Left colon (tissue), 2 donors: Measurements from ENCODE around the gene HMCN1. TPM values are rescaled to one million over a fixed set of nuclear protein-coding genes. Genes with fewer than 3 reads are reported as not detected.

ENCODE experiments used
- ATAC-seq: fragments of 200-7000 bp; cut with Tn5 transposase; one replicate; pipeline ENCODE4 v1.9.1; 2020; ENCODE audit warnings: mild to moderate bottlenecking, moderate library complexity
- DNase-seq, 2 donors: peaks; one replicate each; pipeline ENCODE4 v3.0.0-alpha.2; 2020
- intact Hi-C, 2 donors: fragments of 100-400 bp; cut with DNase I in 1 of 2; cut with micrococcal nuclease in 1 of 2; formaldehyde crosslinking; loops; one replicate each; pipeline versions ENCODE4 v1.11.2 to v1.14.0; 2022; cut with DNase I, micrococcal nuclease
- total RNA-seq, 2 donors: library from RNA; stranded (reverse); fragmentation: NEBNext Ultra II Directional; extraction: Animal tissue kit (Norgen Biotek cat#: 25700); gene quantifications; one replicate each; pipeline ENCODE4 v1.2.1, GENCODE V29; 2021
- donor health status: DM: no; HTN: no; CAD: no.
- donor health status: DM: yes; HTN: yes; CAD: no.

The HMCN1 gene
- total RNA-seq, 2 donors from 2014 or later, result 1.7 to 3.9 TPM

DNA sequence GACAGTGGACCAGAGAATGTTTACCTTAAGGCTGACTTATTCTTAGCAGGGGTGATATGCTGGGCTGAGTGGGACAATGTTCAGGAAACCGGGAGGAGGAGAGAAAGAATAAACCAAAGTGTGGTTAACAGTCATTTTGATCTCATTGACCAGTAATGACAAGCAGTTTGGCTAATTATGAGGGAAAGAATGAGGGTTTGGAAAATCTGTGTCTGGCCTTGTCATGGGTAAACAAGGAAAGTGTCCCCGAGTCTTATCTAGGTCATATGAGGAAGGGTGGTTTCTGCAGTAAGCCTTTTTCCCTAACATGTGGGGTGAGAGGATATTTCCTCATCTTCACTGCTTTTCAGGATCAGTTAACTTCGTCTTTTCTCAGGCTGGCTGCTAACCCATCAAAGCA lies 485.9 kb downstream of the HMCN1 start:
- ATAC-seq (no peak), DNase-seq (no peak)
- intact Hi-C loops, result no loop called here

DNA sequence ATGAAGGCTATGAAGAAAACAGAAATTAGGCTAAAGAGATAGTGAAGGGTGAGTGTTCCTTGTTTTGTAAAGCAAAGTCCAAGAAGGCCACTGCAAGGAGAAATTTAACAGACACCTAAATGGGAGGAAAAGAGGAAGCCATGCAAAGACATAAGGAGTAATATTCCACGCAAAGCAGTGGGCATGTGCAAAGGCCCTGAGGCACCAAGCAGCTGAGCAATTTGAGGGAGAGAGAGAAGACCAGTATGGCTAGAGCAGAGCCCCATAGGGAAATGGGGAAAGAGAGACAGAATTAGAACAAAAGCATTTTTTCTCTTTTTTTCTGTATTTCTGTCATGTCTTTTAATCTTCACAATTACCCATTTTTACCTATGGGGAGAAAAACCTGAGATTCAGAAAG lies 486.7 kb downstream of the HMCN1 start:
- intact Hi-C loops, result no loop called here
- no peak for DNase-seq
- ATAC-seq, result no peak

DNA sequence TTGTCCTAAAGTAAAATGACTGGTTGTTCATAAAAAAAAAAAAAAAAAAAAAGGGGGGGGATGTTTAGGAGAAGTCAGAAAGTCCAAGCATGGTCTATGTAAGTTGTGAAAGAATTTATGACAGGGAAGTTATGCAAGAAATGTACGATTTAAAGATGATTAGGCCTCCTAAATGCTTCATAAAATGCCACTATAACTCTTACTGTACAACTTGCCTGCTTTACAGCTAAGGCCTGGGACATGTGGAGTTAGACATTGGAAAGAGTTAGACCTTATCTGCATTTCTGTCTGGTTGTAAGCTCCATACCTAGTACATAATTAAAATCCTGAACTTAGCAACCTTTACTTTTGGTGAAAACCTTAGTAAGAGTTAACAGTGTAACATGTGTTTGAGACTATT lies 490.9 kb downstream of the HMCN1 start:
- no peak for DNase-seq
- intact Hi-C loops, result no loop called here

DNA sequence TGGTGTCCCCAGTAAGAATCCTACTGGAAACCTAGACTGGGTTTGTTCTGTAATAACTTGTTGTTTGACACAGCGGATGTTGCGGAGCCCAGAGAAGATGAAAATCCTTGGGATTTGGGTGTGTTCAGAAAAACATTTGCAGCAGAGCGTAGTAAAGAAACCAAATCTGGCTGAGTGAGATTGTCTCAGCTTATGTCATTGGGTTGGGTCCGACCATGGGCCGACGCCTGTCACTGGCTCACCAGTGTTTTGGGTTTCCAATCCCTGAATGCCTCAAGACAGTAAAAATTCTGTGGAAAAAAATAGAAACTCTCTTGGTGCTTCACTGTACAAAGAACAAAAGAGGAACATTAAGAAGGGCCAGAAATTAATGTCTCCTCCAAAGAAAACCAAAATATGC lies 494.6 kb downstream of the HMCN1 start:
- DNase-seq (no peak), ATAC-seq (no peak)
- intact Hi-C loops, result no loop called here

More for the DNA sequence above, 490.9 kb downstream of the HMCN1 start:
- no peak for ATAC-seq

DNA sequence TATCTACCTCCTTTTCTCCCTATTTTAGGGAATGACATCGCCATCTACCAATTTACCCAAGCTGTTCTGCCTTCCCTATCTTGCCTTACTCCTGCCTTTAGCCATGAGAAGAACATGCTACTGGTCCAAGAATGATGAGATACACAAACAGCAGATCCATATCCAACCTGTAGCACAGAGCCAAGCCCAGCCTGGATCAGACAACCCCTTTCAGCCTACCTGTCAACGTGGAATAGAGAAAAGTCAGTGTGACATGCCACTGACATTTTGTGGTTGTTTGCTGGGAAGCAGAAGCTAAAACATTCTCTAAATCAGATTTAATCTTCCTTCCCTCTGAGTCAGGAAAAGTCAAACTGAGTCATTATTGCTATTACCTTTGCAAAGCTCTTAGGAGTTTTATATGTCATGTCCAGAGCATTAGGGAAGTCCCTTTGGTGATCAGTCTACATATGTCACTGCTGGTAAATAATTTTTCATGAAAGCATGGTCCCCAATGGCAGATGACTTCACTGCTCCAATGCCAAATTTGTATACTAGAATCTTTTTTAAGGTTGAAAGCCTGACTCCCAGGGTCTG lies 497.8 kb downstream of the HMCN1 start:
- DNase-seq, result no peak
- intact Hi-C loops, result no loop called here
- ATAC-seq, result no peak

DNA sequence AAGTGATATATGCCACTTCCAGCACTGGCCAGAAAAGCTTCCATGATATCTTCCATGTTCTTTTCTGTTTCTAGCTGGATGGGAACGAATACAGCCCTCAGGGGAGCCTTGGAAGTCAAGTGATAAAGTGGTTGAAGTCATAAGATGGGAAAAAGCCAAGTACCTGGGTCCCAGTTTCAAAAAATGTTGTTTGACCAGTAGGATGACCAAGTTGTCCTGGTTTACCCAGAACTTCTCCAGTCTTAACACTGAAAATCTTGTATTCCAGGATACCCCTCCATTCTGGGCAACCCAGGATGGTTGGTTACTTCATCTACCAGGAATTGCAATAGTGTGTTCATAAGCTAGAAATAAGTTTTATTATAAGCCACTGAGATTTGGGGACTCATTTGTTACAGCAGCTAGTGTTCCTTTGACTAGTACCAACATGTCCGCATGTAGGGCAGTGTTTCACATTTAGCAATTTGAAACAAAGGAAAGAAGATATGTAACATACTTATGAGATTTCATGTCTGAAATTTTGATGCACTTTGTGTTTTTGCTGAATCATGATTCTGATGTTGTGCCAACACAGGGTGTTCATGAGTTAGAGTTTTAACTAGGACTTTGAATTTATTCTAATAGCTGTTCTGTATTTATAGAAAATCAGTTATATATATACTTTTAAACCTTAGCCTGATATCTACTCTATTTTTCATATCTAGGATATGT lies 500.9 kb downstream of the HMCN1 start:
- intact Hi-C loops, result no loop called here
- ATAC-seq (no peak), DNase-seq (no peak)

DNA sequence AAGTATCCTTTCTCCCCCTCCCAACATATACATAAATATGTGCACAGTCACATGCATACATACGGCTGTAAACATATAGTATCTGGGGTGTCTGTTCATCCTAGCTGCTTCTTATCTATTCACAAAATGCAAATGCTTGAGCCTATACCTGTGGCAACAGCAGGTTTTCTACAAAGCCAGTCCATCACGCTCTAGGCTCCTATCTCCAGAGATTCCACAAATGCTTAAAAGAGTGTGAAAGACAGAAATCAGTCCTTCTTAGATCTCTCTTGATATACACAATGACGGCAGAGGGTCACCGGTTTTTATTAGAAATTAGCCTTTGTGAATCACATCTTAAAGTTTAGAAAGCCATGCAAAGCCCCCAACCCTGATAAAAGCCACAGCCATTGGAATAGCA lies 501.5 kb downstream of the HMCN1 start:
- intact Hi-C loops, result no loop called here
- DNase-seq (no peak), ATAC-seq (no peak)

DNA sequence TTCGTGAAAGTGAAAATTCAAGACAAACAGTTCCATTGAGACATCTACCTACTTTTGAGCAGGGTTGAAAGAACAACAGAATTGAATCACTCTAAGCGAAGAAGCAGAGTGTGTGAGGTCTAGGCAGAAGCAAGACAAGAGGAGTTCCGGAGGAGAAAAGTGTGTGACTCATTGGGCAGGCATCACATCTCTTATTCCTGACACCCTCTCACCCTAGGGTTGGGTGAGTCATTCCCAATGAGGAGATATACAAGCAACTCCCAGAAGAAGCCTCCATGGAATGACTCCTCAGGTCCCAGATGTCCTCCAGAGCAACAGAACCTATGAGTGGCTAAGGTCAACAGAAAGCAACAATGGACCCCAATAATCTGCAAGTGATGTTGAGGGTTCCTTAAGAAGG lies 502.7 kb downstream of the HMCN1 start:
- no peak for ATAC-seq
- DNase-seq, result no peak
- intact Hi-C loops, result no loop called here

DNA sequence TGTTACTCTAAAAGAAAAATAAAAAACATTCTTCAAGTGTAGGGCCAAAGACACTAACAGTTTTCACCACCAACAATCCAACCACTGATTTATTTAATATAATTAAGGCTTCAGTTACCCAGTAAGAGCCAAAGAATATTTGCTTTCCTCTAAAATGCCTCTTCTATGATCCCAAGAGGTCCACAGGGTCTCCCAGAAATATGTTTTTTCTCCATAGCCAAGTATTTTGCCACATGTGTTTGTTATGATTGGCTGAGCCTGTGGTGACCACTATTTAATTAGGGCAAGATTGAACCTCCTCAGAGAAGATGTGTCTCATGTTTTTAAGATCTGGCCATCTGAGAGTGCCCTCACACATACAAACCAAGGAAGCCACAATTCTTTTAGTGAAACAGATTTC lies 505.0 kb downstream of the HMCN1 start:
- ATAC-seq, result no peak
- no peak for DNase-seq
- intact Hi-C loops, result no loop called here

DNA sequence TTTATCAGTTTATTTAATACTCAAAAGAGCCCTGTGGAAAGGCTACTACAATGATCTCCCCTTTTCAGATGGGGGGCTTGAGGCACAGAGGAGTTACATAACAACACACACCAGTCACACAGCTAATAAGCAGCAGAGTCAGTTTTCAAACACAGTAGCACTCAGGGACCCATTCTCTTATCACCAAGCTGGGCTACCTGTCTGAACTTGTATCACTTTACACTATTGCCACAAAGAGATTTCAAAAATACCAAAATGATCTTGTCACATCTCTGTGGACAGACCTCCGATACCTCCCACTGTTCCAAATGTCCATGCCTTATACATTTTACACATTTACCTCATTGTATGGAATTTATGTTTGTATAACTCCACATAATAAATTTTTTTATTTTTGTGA lies 506.2 kb downstream of the HMCN1 start:
- intact Hi-C loops, result no loop called here
- no peak for ATAC-seq
- no peak for DNase-seq
